GM21786 (cell line): Measurements from ENCODE around the gene PDGFA.

Experiments used
- ATAC-seq: cut with Tn5 transposase; IDR thresholded peaks from one replicate; pipeline ENCODE4 v1.9.1; 2021; ENCODE audit not compliant: unreplicated experiment

Gene PDGFA

DNA sequence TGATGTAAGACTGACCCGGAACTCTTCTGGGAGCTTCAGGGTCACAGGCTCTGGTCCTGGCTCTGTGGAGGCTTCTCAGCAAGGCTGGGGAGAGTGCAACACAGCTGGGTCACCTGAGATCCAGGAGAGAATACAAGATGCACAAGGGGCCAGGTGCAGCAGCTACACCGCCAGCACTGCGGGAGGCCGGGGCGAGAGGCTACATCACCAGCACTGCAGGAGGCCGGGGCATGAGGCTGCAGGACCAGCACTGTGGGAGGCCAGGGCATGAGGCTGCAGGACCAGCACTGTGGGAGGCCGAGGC lies 44.3 kb downstream of the PDGFA start:
- no peak for ATAC-seq

DNA sequence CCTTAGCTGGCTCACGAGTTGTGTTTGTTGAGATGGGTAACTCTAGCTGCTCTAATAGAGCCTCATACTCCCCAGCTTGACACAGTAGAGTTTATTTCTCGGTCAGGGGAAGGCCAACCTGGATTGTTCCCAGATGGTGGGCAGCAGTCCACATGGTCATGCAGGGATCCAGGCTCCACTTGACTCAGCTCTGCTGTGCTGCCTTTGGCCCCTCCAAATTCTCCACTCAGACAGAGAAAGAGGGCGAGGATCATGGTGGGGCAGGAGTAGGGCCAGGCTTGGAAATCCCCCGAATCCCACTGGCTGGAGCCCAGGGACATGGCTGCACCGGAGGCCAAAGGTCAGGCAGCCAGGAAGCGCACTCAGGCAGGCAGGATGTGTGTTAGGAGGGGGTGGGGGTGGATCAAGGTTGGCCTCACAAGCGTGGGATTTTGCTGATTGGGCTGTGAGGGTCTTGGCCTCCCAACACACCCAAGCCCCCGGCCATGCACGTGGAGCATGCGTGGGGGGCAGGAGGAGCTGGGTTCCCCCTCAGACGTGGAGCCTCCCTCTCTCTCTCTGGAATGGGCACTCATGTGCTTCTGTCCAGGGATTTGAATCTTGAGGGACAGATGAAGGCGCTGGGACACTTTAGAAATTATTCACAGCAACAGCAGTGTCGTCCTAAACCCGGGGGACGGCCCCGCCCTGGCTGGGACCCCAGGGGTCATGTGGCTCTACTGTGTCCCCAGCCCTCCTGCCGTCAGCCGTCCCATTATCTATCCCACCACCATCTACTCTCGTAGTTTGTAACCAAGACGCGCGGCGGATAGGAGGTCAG lies 44.8 kb downstream of the PDGFA start:
- no peak for ATAC-seq

DNA sequence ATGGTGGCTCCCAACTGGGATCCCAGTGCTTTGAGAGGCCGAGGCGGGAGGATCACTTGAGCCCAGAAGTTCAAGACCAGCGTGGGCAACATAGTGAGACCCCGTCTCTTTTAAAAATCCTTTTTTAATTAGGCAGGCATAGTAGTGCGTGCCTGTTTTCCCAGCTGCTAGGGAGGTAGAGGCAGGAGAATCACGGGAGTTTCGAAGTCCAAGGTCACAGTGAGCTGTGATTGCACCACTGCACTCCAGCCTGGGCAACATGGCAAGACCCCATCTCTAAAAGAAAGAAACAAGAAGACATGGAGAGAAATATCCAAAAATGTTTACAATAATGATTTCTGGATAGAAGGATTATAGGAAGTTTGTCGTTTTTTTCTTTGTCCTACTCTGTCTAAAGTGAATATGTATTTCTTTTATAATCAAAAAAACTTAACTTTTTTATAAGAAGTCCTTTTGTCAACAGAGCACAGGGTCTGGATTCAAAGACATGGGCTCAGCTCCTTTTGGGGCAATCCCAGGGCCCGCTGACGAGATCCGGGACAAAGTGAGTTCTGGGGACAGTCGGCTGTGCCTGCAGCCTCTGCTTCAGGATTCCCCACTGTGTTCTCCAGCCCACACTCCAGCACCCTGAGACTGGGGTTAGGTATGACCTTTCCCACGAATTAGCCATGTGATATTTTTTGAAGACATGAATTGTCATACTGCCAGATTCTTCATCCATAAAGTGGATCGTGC lies 45.6 kb downstream of the PDGFA start:
- ATAC-seq, result no peak

DNA sequence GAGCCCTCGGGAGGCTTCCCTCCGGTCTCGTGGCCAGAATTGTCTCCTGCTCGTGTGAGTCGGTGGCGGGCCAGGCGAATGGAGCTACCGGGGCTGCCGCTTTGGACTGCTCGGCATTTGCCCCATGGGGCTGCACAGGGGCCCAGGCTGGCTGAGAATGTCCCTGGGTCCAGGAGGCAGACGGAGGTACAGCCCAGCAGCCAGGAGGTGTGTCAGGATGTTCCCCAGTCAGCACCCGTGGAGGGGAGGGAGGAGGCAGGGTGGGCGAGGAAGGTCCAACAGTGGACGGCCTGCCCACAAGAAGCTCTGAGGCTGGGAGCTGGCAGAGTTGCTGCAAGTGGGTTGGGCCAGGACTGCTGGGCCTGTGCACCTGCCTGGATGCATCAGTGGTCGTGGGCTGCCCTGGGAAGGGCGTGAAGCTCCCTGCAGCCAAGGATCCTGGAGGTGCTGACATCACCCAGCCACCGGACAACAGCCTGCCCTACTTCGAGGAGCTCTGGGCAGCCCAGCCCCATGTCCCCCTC lies 46.4 kb downstream of the PDGFA start:
- no peak for ATAC-seq

DNA sequence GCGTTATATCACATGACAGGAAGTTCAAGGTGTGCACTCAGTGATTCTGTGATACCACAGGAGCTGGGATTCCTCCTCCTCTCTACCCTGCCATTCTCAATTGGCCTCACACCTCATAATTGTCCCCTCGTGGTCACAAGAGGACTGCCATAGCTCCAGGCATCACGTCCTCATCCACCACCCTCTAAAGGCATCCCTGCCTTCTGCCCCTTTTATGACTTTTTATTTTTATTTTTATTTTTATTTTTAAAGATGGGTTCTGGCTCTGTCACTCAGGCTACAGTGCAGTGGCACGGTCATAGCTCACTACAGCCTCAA lies 47.0 kb downstream of the PDGFA start:
- no peak for ATAC-seq

DNA sequence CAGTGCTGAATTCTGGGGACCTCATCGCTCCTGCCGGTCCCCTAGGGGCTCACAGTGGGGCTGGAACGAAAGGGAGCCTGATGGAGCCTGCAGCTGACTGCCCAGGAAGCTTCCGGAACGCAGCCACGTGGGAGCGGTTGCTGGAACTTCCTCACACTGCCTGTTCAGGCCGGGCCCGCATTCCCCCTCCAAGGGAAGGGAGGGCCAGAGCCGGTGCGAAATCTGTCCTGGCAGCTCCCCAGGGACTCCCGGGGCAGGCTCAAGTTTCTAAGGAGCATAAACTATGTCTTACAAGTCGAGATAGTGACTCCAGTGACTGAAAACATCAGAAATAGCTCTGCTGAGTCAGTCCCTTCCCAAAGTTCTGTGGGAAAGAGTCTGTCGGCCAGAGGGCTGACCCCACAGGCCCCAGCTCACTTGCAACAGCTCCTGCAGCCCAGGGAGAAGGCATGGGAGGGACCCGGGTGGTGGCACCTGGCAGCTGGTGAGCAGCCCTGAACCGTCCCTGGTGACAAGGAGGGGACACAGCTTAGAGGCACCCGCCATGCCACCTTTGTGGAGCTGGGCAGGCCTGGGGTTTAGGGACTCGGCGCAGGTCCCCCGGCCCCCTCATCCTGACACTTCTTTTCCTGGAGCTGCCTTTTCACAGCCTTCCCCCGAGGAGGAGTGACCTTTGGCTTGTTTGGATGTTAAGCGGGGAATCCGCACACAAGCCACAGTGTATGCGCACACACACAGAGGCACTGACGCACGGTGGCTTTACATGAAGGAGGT lies 47.6 kb downstream of the PDGFA start:
- no peak for ATAC-seq

DNA sequence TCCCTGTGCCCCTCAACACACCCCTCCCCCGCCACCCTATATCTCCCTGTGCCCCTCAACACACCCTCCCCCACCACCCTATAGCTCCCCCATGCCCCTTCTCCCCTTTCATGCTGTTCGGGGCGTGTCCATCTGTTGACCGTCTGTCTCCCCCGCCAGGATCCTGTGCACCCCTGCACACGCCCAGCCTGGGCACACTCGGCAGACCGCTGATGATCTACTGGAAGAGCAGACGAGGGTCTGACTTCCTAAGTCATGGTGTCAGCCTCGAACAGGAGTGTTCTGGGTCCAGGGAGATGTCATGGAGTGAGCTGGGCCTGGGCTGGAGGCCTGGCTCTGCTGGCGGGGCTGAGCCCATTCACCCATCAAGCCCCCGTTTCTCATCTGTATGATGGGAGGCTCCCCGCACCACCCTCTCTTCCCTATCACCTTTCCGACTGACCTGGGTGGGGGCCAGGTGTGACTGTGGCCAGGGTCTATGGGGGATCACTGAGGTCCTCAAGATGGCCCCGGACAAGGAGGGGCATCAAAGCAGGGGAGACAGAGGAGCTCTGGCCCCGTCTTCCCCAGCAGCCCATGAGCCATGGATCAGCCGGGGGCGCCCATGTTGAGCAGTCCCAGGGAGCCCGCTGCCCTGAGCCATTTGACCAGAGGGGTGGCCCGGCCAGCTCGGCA lies 48.3 kb downstream of the PDGFA start:
- ATAC-seq, result no peak

DNA sequence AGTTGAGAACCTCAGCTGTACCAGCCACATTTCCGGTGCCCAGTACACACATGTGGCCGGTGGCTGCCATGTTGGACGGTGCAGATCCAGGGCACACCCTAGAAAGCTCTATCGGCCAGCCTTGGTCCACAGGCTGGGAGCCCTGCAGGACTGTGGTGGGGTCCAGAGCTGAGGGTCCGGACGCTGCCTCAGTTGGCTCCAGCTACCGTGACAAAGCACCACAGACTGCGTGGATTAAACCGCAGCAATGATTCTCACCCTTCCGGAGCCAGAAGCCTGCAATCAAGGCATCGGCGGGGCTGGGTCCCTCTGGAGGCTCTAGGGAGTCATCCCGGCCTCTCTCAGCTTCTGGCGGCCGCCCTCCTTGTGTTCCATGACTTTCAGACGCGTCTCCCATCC lies 50.1 kb downstream of the PDGFA start:
- no peak for ATAC-seq

DNA sequence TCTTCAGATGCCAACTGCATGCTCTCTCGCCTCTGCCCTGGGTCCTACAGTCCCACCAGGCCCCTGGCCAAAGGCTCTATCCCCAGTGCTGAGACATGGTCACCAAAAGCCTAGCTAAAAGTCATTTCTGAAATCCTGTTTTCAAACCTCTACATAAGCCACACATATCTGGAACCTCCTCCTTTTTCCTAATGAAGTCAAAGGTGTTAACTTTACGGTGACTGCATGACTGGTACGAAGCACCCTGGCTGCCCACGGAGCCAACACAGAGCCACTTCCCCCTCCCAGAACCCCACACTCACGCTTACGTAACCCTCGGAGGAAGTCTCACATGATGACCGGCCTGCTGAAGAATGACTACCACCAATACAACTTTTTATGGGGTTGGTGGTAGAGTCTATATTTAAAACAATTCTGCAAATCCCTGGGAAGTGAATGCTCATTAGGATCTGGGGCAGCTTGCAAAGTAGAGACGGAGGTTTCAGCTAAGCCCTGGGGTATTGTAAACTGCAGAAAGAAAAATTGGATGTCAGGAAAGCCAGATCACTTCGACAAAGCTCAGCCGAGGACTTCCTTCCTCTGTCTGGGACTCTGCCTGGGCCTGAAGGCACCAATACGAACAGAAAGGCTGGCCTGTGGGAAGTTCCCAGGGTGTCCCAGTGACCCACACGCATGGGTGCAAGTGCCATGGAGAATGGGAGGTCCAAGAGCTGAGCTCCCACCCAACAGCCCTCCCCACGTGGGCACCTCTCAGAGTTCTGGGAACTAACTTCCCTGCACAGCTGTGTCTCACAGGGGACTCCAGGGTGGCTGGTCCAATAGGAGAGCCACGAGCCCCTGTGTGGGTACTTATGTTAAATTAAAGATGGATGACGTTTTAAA lies 50.7 kb downstream of the PDGFA start:
- no peak for ATAC-seq

DNA sequence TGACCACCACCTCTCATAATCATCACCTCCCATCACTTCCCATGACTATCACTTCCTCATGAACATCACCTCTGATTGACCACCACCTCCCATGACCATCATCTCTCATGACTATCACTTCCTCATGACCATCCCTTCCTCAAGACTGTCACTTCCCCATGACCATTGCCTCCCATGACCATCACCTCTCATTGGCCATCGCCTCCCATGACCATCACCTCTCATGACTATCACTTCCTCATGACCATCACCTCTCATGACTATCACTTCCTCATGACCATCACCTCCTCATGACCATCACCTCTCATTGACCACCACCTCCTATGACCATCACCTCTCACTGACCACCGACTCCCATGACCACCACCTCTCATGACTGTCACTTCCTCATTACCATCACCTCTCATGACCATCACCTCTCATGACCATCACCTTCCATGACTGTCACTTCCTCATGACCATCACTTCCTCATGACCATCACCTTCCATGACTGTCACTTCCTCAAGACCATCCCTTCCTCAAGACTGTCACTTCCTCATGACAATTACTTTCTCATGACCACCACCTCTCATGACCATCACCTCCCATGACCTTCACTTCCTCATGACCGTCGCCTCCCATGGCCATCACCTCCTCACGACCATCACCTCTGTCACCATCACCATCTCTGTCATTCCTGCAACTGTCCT lies 51.6 kb downstream of the PDGFA start:
- ATAC-seq, result no peak

DNA sequence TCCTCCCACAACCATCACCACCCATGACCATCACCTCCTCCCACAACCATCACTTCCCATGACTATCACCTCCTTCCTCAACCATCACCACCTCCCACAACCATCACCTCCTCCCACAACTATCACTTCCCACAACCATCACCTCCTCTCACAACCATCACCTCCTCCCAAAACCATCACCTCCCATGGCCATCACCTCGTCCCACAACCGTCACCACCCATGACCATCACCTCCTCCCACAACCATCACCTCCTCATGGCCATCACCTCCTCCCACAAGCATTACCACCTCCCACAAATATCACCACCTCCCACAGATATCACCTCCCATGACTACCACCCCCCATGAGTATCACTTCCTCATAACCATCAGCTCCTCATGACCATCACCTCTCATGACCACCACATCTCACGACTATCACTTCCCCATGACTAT lies 52.2 kb downstream of the PDGFA start:
- no peak for ATAC-seq

DNA sequence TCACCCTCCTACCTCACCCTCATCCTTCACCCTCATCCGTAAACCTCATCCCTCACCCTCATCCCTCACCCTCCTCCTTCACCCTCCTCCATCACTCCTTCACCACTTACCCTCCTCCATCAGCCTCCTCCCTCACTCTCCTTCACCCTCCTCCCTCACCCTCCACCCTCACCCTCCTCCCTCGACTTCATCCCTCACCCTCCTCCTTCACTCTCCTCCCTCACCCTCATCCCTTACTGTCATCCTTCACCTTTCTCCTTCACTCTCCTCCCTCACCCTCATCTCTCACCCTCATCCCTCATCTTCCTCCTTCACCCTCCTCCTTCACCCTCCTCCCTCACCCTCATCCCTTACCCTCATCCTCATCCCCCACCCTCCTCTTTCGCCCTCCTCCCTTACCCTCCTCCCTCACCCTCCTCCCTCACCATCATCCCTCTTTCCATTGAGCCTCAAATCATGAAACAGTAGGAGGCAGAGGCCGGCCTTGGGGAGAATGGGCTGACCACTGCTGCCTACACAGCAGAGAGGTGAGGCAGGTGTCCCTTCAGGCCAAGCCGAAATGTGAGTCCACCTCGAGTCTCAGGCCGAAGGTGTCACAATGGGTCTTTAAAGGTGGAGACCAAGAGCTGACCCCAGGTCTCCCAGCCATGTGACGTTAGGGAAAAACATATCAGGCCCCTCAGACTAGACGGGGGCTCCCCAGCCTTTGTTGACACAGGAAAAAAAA lies 53.0 kb downstream of the PDGFA start:
- no peak for ATAC-seq

DNA sequence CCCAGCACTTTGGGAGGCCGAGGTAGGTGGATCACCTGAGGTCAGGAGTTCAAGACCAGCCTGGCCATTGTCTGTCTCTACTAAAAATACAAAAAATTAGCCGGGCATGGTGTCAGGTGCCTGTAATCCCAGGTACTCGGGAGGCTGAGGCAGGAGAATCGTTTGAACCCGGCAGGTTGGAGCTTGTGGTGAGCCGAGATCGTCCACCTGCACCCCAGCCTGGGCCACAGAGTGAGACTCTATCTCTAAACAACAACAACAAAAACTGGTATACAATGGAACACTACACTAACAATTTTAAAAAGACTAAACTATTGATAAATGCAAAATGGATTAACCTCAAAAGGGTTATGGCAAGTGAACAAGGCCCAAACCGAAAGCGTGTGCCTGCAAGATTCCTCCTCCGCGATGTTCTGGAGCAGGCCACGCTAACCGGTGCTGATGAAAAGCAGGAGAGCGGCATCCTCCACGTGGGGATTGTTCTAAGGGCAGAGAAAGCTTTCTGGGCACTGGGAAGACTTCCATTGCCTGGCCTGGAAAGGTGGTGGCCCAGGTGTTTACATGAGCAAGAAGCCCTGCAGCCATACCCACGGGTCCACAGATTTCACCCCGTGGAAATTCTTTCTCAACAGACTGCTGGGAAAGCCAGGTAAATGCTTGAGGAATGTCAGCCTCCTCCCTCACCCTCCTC lies 53.8 kb downstream of the PDGFA start:
- no peak for ATAC-seq

DNA sequence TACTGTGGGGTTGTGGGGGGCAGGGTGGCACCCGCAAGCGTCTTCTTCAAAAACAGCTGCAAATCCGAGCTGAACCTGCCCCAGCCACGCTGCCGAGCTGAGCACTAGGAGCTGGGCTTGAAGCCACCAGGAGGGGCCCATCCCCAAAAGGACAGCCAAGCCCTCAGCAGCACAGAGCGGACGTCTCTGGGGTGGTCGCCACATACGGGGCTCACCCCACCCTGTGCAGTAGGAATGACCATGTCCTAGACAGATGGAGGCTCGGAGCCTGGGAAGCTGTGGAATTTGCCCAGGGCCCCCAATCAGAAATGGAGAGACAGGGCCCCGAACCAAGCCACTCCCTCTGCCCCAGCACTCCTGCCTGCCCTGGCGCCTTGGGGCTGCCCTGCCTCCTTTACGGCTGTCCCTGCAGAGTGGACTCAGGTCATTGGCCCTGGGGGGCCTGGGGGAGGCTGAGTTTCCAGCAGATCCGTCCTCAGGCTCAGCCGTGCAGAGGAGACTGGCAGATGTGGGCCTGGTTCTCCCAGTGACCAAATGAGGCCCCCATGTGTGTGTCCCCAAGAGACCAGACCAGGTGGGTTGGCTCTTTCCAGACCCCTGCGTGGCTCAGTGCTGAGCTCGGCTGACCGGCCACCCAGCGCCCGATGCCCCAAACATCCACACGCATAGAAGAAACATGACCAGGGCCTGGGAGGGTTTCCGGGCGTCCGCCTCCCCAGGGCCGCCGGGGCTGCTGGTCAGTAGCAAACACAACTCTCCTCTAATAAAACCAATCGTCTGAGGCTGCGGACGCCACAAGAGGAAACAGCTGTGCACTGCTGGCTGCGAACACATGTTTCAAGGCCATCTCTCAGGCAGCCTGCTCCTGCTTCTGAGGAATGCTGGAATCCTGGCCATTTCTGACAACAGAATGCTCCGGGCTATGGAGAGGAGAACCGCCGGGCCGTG lies 54.9 kb downstream of the PDGFA start:
- ATAC-seq, result no peak

DNA sequence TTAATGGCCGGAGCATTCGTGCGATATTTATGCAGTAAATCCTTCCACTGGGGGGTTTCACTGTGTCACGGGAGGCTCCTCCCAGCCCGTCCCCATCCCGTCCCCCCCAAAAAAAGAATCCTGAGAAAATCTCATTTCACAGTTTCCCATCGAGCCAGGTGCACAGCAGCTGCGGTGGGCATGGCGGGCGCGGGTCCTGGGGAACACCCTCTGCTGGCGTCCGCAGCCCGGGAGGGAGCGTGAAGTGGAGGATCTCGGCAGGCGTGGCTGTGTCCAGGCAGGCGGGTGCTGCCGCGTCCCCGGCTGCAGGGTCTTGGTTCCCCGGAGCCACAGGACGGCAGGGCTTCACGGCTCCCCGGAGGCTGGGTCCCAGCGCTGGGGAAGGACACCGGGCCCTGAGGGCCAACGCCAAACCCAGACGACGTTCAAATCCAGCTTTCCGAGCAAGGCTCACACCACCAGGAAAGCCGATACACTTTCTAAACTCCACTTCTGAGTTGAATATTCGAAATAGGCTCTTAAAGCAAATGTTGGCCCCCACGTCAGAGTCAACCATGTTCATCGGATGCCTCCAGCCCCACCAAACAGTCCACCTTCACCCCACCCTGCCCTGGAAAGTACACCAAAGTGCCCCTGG lies 55.7 kb downstream of the PDGFA start:
- ATAC-seq, result no peak

DNA sequence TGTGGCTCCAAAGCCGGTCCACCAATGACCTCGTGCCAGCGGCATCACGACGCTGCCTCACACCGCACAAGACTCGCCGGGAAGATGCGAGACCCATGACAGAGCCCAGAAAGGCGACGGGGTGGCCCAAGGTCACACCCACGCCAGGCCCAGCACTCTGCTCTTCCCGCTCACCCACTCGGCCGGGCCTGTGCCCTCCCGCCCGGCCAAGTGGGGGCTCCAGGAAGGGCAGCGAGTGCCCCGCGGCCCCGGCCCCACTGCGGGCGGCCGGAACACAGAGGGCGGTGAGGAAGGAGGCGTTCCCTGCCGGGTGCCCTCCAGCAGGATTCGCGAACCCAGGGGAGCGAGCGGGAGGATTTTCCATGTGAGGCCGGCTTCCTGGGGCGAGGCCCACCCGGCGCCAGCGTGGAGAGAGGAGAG lies 56.3 kb downstream of the PDGFA start:
- no peak for ATAC-seq
